HPDE6-E6E7 (cell line): ENCODE data around the gene HCN3.
A peak's percentile ranks its signal among the peaks of the same experiment; 100 is the strongest.
"Not testable (repeated sequence)": the region's sequence is repeated elsewhere in the genome, so short reads cannot be mapped to it uniquely, and the experiment has no call there.

Experiments
- DNase-seq: peaks from one replicate; pipeline ENCODE4 v3.0.0; 2011; ENCODE audit warnings: missing footprints; ENCODE audit errors: extremely low spot score

Gene HCN3

DNA sequence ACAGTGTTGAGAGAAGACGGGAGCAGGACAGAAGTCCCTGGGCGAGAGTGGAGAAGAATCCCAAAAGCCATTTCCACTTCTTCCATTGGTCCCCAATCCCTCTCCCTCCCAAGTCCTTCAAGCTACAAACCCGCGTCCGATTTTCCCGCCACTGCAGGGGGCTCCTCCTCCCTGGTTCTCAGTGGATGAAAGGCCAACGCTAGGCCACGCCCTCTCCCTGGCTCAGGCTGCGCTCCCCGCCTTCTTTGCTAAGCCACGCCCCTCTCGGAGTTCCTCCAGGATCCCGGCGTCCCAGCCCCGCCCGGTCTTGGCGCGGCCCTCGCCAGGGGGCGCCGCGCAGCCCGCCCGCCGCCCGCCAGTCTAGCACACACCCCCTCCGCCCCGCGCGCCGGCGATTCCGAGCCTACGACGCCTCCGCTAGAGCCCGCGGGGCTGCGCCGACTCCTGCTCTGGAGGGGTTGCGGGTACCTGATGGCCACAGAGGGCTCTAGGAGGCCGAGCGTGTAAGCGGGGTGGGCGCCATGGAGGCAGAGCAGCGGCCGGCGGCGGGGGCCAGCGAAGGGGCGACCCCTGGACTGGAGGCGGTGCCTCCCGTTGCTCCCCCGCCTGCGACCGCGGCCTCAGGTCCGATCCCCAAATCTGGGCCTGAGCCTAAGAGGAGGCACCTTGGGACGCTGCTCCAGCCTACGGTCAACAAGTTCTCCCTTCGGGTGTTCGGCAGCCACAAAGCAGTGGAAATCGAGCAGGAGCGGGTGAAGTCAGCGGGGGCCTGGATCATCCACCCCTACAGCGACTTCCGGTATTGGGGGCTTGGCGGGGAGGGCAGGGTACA, at the start of gene HCN3:
TSS of gene HCN3 (plus strand) at position 394 of the 832 bp plus-strand sequence. CDS start at position 522, 128 bp downstream.
- peak; percentile 97 for DNase-seq

DNA sequence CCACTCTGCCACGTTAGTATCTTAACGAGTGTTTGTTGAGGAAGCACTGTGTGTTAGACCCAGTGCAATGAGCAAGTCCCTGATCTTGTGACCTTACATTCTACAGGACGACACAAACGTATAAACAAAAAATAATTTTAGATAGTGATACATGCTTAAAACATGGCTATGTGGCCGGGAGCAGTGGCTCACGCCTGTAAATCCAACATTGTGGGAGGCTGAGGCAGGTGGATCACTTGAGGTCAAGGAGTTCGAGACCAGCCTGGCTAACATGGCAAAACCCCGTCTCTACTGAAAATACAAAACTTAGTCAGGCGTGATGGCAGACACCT, 49.2 kb upstream of the HCN3 start:
- DNase-seq: no peak

DNA sequence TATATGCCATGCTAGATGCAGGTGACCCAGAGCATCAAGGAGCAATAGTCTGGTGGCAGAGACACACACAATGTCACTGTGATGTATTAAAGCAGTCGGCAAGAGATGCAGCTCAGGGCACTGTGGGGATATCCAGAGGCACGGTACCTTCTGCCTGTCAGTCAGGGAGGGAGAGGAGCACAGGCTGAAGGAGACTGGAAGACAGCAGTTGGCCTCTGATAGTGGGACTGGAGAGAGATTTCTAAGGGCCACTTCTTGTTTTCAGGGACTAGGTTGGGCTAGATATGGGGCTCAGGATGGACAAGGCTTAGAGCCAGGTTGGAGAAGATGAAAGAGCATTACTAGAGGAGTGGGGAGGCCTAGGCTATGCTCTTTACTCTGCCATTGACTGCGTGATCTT, 46.0 kb upstream of the HCN3 start:
- DNase-seq: not testable (repeated sequence)

GRCh38 chr1:155232001-155232978, 45.0 kb upstream of the HCN3 start:
- not testable (repeated sequence) for DNase-seq

DNA sequence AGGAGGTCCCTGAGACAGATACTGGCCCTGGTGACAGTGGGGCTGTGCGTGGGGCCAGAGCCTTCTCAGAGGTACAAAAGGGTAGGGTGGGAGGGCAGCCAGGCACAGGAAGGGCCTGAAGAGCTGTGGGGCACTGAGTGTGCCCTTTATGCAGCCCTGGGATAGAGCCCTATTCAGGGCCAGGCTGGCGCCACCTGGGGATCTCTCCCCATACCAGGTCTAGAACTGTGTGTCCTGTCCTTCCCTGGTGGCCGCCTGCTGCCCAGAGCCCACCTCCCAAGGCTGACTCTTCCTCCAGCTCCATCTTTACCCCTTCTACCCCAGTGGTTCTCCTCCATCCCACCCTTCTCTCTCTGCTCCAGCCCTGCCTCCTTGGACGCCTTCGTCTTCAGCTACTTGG, 43.8 kb upstream of the HCN3 start:
- not testable (repeated sequence) for DNase-seq

DNA sequence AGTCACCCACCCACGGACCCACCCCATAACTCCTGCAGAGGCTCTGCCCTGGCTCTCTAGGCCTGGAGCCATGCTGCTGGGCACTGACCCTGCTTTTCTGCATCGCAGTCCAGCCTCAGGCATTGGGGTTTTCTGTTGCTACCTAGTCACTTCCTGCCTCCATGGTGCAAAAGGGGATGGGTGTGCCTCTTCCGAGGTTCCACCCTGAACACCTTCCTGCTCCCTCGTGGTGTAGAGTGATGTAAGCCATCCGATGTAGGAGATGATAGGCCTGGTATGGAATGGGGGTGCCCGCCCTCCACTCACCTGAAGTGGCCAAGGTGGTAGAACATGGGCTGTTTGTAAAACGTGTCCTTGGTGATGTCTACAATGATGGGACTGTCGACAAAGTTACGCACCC, 41.9 kb upstream of the HCN3 start:
- not testable (repeated sequence) for DNase-seq

DNA sequence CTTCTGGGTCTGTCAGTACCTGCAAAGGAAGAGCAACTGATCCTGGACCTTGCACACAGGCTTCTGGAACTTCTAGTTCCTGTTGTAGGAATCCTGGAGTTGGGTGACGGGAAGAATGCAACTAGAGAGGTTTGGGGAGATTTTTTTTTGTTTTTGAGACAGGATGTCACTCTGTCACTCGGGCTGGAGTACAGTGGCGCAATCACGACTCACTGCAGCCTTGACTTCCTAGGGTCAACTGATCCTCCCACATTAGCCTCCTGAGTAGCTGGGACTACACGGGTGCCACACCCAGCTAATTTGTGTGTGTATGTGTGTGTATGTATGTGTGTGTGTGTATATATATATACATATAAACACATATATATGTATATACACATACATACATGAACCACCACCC, 40.8 kb upstream of the HCN3 start:
- no peak for DNase-seq

- no peak for DNase-seq
These were observed 36.1 kb upstream of the HCN3 start for GRCh38 chr1:155241069-155241679.

GRCh38 chr1:155241841-155242264, 35.4 kb upstream of the HCN3 start:
- DNase-seq: no peak

DNA sequence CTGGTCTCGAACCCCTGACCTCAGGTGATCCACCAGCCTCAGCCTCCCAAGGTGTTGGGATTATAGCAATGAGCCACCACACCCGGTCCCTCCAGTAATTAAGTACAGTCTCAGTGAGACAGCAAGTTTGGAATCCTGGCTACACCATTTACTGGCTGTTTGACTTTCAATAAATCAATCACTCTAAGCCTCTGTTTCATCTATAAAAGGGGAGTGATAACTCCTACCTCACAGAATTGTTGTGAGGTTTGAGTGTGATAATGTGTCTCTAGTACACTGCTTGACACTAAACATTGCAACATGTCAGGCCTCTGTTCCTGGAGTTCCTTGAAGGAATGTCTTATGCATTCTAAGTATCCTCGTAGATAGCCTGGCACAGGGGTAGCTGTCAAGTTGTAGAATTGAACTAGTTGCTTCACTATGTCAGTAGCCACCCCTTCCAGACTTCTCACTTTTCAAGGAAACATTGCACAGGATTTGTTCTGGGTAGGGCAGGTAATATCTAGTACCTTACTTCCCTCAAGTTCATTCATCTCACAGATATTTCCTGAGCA, 34.4 kb upstream of the HCN3 start:
- no peak for DNase-seq

DNA sequence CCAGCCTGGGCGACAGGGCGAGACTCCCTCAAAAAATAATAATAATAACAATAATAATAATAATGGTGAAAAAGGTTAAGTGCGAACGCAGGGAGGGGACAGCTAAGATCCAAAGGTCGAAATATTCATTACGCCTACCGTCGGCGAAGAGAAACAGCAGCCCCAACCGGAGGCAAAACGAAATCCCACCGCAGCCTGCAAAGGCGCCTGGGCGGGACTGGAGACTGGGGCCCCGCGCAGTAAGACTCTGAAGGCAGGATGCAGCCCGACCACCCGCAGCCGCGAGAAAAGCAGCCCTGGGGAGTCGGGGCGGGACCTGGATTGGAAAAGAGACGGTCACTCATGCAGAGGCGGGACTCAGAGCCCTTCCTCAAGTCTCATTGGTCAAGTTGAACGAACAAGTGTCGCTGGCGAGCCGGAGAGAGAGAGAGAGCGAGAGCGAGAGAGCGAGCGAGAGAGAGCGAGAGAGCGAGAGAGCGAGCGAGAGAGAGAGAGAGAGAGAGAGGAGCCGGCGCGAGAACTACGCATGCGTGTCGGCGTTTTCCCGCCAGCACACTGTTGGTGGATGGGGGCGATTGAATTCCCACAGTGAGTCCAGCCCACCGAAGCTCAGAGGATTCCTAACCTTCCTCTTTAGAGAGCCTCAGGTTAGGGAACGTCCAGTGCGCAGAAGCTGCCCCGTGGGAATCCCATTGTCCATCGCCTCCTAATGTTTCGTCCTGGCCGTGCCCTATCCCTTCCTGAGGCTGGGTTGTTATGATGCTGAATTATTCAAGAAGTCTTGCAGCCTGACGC, 32.7 kb upstream of the HCN3 start:
- DNase-seq: peak; percentile 95

- DNase-seq: no peak
These were observed 32.1 kb upstream of the HCN3 start for GRCh38 chr1:155245163-155245524.

GRCh38 chr1:155246796-155247195, 30.5 kb upstream of the HCN3 start:
- DNase-seq: not testable (repeated sequence)

GRCh38 chr1:155247667-155248553, 29.4 kb upstream of the HCN3 start:
- DNase-seq: no peak

- no peak for DNase-seq
These were observed 27.0 kb upstream of the HCN3 start for GRCh38 chr1:155250246-155250632.

DNA sequence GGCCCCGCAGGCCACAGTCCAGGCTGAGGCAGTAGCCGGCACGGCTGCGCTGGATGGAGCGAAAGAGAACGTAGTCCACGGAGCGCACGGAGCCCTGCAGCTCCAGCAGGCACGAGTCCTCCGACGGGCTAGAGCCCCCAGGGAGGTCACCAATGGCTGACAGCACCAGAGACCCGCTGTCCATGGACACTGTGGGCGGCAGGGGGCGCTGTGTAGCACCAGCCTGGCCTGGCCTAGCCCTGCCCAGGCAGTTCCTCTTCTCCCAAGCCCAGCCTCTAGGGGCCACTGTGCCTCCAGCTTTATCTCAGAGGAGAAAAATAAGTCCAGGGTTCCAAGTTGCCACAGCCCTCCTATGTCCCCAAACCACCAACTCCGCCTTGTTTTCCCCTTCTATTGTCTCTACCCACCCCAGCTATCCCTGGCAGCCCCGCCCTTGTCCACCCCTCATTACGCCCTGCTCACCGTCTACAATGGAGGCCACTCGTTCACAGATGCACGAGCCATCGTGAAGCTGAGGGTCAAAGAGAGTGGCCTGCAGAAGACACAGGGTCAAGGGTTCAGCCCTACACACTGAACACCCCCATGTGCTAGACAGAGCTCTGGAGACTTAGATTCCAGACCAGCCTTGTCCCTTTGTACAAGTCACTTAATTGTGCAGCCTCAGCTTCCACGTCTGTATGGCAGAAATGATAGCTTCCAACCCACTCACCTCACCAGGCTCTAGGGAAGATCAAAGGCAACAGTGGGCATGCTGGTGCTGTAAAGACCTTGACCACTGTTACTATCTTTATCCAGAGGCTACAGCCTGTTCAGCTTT, 26.4 kb upstream of the HCN3 start:
- peak; percentile 95 for DNase-seq

DNA sequence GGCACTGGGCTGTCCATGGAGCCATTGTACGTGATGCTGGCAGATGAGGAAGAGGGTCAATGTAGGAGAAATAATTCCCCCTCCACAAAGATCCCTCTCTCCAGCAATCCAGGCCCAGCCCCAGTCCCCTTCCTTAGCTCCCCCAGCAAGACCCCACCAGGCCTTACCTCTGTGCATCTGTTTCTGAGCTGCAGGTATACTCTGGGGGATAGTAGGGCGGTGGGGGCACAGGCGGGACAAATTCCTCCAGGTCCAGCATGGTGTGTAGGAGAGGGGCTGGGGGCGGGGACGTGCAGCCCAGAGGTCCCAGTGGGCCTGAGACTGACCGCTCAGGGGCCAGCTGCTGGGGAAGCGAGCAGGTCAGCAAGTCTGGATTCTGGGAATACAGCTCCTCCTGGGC, 25.7 kb upstream of the HCN3 start:
- no peak for DNase-seq

- DNase-seq: no peak
These were observed 24.1 kb upstream of the HCN3 start for GRCh38 chr1:155253208-155253607.

DNA sequence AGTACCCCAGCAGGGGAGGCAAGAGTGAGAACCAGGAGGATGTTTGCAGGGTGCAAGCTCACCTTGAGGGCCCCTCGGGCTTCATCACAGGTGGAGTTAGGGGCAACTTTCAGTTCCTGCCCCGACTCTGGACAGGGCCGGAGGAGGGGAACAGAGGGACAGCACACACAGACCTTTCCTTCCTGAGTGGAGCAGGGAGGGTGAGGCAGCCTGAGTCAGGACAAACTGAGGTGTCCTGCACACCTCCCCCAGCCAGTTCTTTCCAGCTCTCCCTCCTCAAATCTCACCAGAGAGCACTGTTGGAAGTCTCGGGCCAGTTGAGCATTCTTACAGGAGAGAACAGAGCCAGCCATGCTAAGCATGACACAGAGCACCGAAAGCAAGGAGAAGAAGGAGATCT, 23.5 kb upstream of the HCN3 start:
- DNase-seq: no peak
